Raji (cell line): ENCODE data around the gene ASS1.

Experiments
- POLR2A ChIP-seq: IDR thresholded peaks from 2 replicates; pipeline ENCODE4 v1.6.1; 2011; ENCODE audit warnings: low read depth, low read length, control low read depth; ENCODE audit not compliant: insufficient read depth

ASS1 gene

GRCh38 chr9:130454812-130455325, 10.1 kb downstream of the ASS1 start:
- TF ChIP-seq POLR2A, result no peak

GRCh38 chr9:130458027-130458803, 13.5 kb downstream of the ASS1 start:
- no peak for TF ChIP-seq POLR2A

GRCh38 chr9:130458804-130459067, 14.0 kb downstream of the ASS1 start:
- TF ChIP-seq POLR2A, result no peak

GRCh38 chr9:130459151-130459550, 14.4 kb downstream of the ASS1 start:
- TF ChIP-seq POLR2A, result no peak

GRCh38 chr9:130459941-130460669, 15.3 kb downstream of the ASS1 start:
- TF ChIP-seq POLR2A, result no peak

GRCh38 chr9:130461218-130461630, 16.5 kb downstream of the ASS1 start:
- TF ChIP-seq POLR2A, result no peak

GRCh38 chr9:130461731-130462130, 17.0 kb downstream of the ASS1 start:
- TF ChIP-seq POLR2A, result no peak

- no peak for TF ChIP-seq POLR2A
These were observed 18.2 kb downstream of the ASS1 start for GRCh38 chr9:130462685-130463540.

- TF ChIP-seq POLR2A, result no peak
These were observed 19.3 kb downstream of the ASS1 start for GRCh38 chr9:130463763-130464745.

- no peak for TF ChIP-seq POLR2A
These were observed 20.8 kb downstream of the ASS1 start for GRCh38 chr9:130465383-130466096.

GRCh38 chr9:130466537-130467217, 21.9 kb downstream of the ASS1 start:
- no peak for TF ChIP-seq POLR2A

GRCh38 chr9:130467316-130467715, 22.6 kb downstream of the ASS1 start:
- no peak for TF ChIP-seq POLR2A

GRCh38 chr9:130468566-130468965, 23.8 kb downstream of the ASS1 start:
- TF ChIP-seq POLR2A, result no peak
